Naive B cell (primary cell): ENCODE results near the gene GRIK4. TPM values are rescaled to one million over a fixed set of nuclear protein-coding genes. Genes with fewer than 3 reads are reported as not detected.
"Not testable (repeated sequence)": the region's sequence is repeated elsewhere in the genome, so short reads cannot be mapped to it uniquely, and the experiment has no call there.

Experiments
- ATAC-seq, 2 donors: fragments of 150-1000 bp; cut with Tn5 transposase; 2 replicates each; pipeline ENCODE4 v1.10.0; 2021; ENCODE audit warnings: low read depth in 2 of 2, mild to moderate bottlenecking in 2 of 2, moderate library complexity in 2 of 2
- DNase-seq: peaks from one replicate; pipeline ENCODE4 v3.0.0; 2022
- H3K27ac Mint-ChIP-seq, 6 donors: one replicate each; pipeline ENCODE4 v1.8.0; 2020 to 2022; ENCODE audit warnings: mild to moderate bottlenecking in 6 of 6, mixed read lengths in 6 of 6, moderate library complexity in 5 of 6, inconsistent platforms in 2 of 6
- H3K27me3 Mint-ChIP-seq, 3 donors: one replicate each; pipeline ENCODE4 v1.8.0; 2021 to 2022; ENCODE audit warnings: mixed read lengths in 3 of 3, mild to moderate bottlenecking in 1 of 3
- H3K36me3 Mint-ChIP-seq, 2 donors: one replicate each; pipeline ENCODE4 v1.8.0; 2020 to 2022; ENCODE audit warnings: mixed read lengths in 2 of 2, inconsistent platforms in 1 of 2, mild to moderate bottlenecking in 1 of 2
- H3K4me1 Mint-ChIP-seq, 3 donors: one replicate each; pipeline ENCODE4 v1.8.0; 2020 to 2022; ENCODE audit warnings: mixed read lengths in 3 of 3, inconsistent platforms in 1 of 3, mild to moderate bottlenecking in 1 of 3, moderate library complexity in 1 of 3
- H3K4me3 Mint-ChIP-seq, 8 donors: one replicate each; pipeline ENCODE4 v1.8.0; 2020 to 2022; ENCODE audit warnings: mild to moderate bottlenecking in 8 of 8, mixed read lengths in 8 of 8, moderate library complexity in 8 of 8, inconsistent platforms in 2 of 8
- H3K9me3 Mint-ChIP-seq, 7 donors: one replicate each; pipeline ENCODE4 v1.8.0; 2020 to 2022; ENCODE audit warnings: mixed read lengths in 7 of 7, mild to moderate bottlenecking in 5 of 7, inconsistent platforms in 2 of 7, moderate library complexity in 1 of 7
- polyA plus RNA-seq, 6 donors: library from polyadenylated mRNA; unstranded; fragments of 300-500 nt; fragmentation: Illumina TruSeq; gene quantifications; one replicate each; pipeline ENCODE4 v1.2.3, GENCODE V29; 2021; ENCODE audit warnings: low read depth in 6 of 6

The GRIK4 gene
- polyA plus RNA-seq, 6 donors from 2014 or later, result 0.18 TPM; not detected in 5

DNA sequence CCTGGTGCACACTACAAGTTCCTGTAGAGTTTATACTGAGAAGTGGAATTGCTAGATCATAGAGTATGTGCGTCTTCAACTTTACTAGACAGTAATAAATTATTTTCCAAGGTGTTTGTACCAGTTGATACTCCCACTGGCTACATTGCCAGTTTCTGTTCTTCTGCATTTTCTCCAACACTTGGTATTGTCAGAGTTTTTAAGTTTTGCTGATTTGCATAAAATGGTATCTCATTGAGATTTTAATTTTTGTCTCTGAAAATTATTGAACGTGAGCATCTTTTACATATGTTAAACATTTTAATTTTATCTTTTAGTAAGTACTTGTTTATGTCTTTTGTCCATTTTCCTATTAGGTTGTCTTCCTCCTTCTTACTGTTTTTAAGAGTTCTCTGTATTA is 519.6 kb downstream of the GRIK4 start:
- DNase-seq (no peak), ATAC-seq (no peak)
- Mint-ChIP-seq H3K36me3 (no peaks in the 10 kb centered on the region), H3K27me3 (no peaks in the 10 kb centered on the region), H3K9me3 (no peaks in the 10 kb centered on the region), H3K27ac (no peak overlapping the region), H3K4me1 (peaks cover 1 to 32% (median 12%) of the 10 kb centered on the region in 3 donors), H3K4me3 (peak overlapping the region in 1 of 8 donors; percentile 32)

DNA sequence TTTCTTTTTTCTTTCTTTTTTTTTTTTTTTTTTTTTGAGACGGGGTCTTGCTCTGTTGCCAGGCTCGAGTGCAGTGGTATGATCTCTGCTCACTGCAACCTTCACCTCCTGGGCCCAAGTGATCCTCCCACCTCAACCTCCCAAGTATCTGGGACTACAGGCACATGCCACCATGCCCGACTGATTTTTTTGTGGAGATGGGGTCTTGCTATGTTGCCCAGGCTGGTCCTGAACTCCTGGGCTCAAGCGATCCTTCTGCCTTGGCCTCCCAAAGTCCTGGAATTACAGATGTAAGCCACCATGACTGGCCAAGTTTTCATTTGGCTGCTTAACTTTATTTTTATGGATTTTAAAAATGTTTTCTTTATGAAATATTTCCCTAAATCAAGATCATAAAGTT is 520.1 kb downstream of the GRIK4 start:
- not testable (repeated sequence) for H3K9me3 Mint-ChIP-seq, DNase-seq, ATAC-seq, H3K27ac Mint-ChIP-seq, H3K36me3 Mint-ChIP-seq, H3K27me3 Mint-ChIP-seq
- Mint-ChIP-seq H3K4me3 (peak overlapping the region in 1 of 8 donors; percentile 32), H3K4me1 (peaks cover 0 to 33% (median 12%) of the 10 kb centered on the region in 3 donors)

DNA sequence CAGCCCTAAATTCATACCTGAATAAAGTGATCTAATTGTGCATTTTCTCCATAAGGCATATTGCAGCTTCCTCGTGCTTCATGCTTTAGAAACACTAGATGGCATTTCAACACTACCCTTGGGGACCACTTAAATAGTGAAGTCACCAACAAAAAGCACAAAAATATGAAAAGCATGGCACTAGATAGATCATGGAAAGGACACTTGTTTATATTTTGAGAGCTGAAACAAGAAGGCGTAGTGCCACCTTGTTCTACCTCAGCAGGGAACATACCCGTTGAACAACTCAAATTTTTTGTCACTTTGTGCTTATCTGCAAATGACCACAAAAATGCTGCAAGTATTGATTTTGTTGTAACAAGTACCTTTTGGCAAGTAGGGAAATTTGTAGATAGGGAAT is 521.0 kb downstream of the GRIK4 start:
- ATAC-seq (no peak), DNase-seq (no peak)
- no peaks in the 10 kb centered on the region for H3K27me3 Mint-ChIP-seq
- H3K36me3 Mint-ChIP-seq, result no peaks in the 10 kb centered on the region
- no peaks in the 10 kb centered on the region for H3K9me3 Mint-ChIP-seq
- H3K4me1 Mint-ChIP-seq, result peaks cover 0 to 29% (median 12%) of the 10 kb centered on the region in 3 donors
- no peak overlapping the region for H3K4me3 Mint-ChIP-seq
- no peak overlapping the region for H3K27ac Mint-ChIP-seq

DNA sequence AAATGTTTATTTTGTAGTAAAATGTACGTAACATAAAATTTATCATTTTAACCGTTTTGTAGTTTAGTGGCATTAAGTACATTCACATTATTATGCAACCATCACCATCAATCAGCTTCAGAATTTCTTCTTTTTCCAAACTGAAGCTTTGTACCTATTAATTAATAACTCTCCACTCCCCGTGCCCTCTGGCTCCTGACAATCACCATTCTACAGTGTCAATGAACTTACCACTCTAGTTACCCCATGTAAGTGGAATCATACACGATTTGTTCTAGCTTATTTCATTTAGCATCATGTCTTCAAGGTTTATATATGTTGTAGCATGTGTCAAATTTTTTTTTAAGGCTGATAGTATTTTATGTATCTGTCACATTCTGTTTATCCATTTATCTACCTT is 522.1 kb downstream of the GRIK4 start:
- Mint-ChIP-seq H3K4me1 (peaks cover 0 to 30% (median 12%) of the 10 kb centered on the region in 3 donors), H3K9me3 (no peaks in the 10 kb centered on the region), H3K27ac (no peak overlapping the region), H3K27me3 (no peaks in the 10 kb centered on the region), H3K36me3 (peaks cover 0 to 5% of the 10 kb centered on the region in 2 donors), H3K4me3 (no peak overlapping the region)
- ATAC-seq (no peak), DNase-seq (no peak)

DNA sequence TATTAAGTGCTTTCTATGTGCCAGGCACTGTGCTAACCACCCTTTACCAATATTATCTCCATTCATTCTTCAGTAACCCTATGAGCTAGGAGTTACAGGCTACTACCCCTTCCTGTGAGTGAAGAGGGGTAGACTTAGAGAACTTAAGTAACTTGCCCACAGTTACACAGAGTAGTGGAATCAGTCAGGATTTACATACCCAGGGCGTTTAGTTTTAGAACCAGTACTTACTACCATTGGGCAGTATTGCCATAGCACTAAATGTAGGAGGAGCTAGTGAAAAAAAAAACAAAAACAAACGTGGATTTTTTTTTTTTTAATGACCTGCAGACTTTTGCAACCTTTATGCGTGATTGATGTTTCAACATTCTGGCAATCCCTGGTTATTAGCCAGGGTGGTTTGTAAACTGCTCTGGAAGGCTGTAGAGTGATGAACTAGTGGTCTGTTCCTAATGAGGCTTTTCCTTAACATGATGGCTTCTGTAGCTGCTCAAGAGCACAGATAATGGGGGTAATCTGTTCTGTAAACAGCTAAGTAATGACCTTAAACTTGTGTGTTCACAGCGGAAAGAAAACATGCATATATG is 523.7 kb downstream of the GRIK4 start:
- Mint-ChIP-seq H3K36me3 (peaks cover 0 to 10% of the 10 kb centered on the region in 2 donors), H3K4me3 (no peak overlapping the region), H3K27ac (peak overlapping the region in 2 of 6 donors; percentile 20 to 55), H3K27me3 (no peaks in the 10 kb centered on the region), H3K4me1 (peaks cover 0 to 25% (median 6%) of the 10 kb centered on the region in 3 donors), H3K9me3 (no peaks in the 10 kb centered on the region)
- ATAC-seq (no peak), DNase-seq (no peak)

DNA sequence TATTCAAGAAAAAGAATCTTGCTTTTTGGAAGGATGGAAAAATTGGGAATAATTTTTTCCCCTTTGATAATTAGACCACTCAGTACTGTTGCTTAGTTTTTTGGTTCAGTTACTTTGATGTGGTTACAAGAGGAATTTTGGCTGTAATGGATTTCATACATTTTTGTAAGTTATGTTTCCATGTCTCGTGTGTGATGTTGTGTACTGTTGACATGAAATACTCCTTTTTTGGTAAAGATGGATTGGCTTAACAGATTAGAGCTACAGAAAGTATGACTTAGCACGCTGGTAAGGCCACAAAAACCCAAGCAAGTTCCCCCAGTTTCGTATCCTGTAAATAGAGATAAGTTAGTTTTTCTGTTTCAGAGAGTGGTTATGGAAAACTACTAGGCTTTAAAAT is 524.2 kb downstream of the GRIK4 start:
- Mint-ChIP-seq H3K27me3 (no peaks in the 10 kb centered on the region), H3K4me3 (no peak overlapping the region), H3K27ac (no peak overlapping the region), H3K9me3 (no peaks in the 10 kb centered on the region), H3K4me1 (peaks cover 0 to 22% (median 5%) of the 10 kb centered on the region in 3 donors), H3K36me3 (peaks cover 0 to 10% of the 10 kb centered on the region in 2 donors)
- ATAC-seq (no peak), DNase-seq (no peak)

DNA sequence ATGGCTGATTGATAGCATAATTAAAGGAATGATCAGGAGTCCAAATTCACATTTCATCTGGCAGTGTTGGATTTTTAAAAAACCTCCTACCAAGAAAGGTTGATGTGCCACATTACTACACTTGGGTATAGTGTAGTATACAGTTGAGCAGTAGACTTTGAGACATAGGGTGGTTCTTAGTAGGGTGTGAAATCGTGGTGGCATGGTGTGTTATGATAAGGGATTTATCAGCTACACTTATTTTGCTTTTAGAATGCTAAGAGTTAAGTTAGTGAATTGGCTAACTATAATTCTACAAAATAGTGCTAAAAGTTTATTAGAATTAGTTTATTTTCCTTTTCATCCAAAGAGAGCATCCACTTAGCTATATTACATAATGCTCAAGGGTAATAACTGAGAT is 525.5 kb downstream of the GRIK4 start:
- H3K36me3 Mint-ChIP-seq, result peaks cover 0 to 10% of the 10 kb centered on the region in 2 donors
- DNase-seq, result no peak
- no peaks in the 10 kb centered on the region for H3K27me3 Mint-ChIP-seq
- no peaks in the 10 kb centered on the region for H3K9me3 Mint-ChIP-seq
- peaks cover 0 to 22% (median 5%) of the 10 kb centered on the region in 3 donors for H3K4me1 Mint-ChIP-seq
- no peak overlapping the region for H3K4me3 Mint-ChIP-seq
- peak overlapping the region in 1 of 6 donors; percentile 24 for H3K27ac Mint-ChIP-seq
- no peak for ATAC-seq

Other genes with a start within 250 kb of the GRIK4 start
- gene TLCD5, start 186.4 kb upstream of the GRIK4 start, polyA plus RNA-seq, result not detected
- 1 to 10 TPM in 5 of 6 donors, not detected in 1; 2.3 to 4.3 (median 3.6) TPM for gene ARHGEF12, start 175.3 kb upstream of the GRIK4 start, polyA plus RNA-seq